Cardiac fibroblast (primary cell): ENCODE data around the gene DAGLA.

ENCODE experiments used
- DNase-seq, 2 donors: peaks; one replicate each; pipeline versions ENCODE4 v3.0.0 to v3.0.0-alpha.2; 2010; ENCODE audit warnings: low read depth in 2 of 2
- H3K4me3 ChIP-seq, 2 donors: replicated peaks in 1 of 2; 1 replicate in 1 of 2; 2 replicates in 1 of 2; pipeline ENCODE4 v1.5.1; 2011; ENCODE audit warnings: low read depth in 2 of 2, low read length in 2 of 2, mild to moderate bottlenecking in 2 of 2, moderate library complexity in 1 of 2
- TF ChIP-seq, protein P1 (sequence below): IDR thresholded peaks from one replicate; pipeline ENCODE4 v1.5.1; 2011; ENCODE audit warnings: low read depth, mild to moderate bottlenecking, low read length, inconsistent platforms

Gene DAGLA

DNA sequence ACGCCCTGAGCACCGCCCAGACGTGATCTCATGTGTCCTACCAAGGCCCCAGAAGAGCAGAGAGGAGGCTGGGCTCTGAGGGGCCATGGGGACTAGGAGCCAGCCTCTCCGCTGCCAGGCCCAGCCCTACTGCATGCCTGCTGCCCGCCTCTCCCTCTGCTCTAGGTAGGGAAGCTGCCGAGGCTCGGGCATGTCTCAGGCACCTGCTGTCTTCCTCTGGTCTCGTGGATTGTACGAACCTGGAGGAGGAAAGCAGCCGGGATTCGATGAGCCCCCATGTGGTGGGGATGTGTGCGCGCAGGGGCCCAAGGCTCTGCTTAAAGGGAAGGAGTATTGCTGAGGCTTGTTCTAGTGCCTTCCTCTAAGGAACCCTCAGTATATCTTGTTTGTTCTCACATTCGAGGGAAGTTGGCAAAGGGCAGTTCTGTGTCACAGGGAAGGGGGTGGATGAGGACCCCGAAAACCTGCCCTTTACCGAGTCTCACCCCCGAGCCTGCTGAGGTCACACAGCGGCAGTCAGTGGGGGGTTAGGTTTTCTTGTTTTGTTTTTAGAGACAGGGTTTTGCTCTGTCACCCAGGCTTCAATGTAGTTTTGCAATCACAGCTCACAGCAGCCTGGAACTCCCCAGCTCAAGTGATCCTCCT lies 21.2 kb downstream of the DAGLA start:
- DNase-seq = no peak
- no peak overlapping the region for H3K4me3 ChIP-seq
- TF ChIP-seq, protein P1, sequence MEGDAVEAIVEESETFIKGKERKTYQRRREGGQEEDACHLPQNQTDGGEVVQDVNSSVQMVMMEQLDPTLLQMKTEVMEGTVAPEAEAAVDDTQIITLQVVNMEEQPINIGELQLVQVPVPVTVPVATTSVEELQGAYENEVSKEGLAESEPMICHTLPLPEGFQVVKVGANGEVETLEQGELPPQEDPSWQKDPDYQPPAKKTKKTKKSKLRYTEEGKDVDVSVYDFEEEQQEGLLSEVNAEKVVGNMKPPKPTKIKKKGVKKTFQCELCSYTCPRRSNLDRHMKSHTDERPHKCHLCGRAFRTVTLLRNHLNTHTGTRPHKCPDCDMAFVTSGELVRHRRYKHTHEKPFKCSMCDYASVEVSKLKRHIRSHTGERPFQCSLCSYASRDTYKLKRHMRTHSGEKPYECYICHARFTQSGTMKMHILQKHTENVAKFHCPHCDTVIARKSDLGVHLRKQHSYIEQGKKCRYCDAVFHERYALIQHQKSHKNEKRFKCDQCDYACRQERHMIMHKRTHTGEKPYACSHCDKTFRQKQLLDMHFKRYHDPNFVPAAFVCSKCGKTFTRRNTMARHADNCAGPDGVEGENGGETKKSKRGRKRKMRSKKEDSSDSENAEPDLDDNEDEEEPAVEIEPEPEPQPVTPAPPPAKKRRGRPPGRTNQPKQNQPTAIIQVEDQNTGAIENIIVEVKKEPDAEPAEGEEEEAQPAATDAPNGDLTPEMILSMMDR = peak; percentile 9

GRCh38 chr11:61702701-61703312 lies 22.6 kb downstream of the DAGLA start:
- TF ChIP-seq, protein P1 = no peak
- H3K4me3 ChIP-seq = no peak overlapping the region
- no peak for DNase-seq

GRCh38 chr11:61704838-61705237 lies 24.6 kb downstream of the DAGLA start:
- no peak overlapping the region for H3K4me3 ChIP-seq
- TF ChIP-seq, protein P1 = no peak

DNA sequence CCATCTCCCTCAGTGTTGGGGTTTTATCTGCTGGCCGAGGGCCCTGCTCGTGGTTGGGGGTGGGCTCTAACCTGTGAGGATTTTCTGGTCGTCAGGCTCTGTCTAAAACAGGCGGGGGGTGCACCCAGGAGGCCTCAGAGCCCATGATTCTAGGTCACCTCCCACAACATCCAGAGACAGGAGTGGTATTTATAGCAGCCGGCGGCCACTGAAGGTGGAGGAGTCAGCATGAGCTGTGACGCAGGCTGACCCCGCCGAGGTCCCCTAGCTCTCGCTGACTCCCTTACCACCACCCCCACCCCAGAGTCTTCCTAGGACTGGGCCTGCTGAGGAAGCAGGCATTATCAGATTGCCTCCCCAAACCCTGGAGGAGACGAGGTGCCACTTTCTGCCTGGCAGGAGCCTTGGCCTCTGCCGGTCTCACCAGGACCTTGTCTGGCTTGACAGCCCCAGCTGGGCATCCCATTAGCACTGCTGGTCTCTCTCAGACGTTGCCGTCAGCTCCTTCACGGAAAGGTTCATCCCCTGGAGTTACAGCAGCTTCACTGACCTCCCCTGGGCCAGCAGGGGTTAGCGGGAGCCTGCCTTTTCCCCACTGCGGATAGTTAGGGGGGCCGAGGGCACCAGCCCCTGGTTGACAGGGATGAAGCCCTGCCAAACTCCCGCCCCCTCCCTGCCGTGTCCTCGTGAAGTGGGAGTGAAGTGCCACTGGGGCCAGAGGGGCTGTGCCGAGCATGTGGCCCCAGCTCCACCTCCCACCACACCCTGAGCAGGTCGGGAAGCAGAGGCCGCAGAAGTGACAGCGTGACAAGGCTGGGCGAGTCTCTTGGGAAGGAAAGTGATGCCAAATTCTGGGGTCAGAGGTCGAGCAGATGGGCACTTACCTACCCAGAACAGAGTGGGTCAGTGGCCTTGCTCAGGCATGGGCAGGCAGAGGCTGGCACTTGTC lies 26.5 kb downstream of the DAGLA start:
- TF ChIP-seq, protein P1 = no peak
- no peak for DNase-seq
- no peak overlapping the region for H3K4me3 ChIP-seq

More at GRCh38 chr11:61704838-61705237, 24.6 kb downstream of the DAGLA start:
- no peak for DNase-seq

DNA sequence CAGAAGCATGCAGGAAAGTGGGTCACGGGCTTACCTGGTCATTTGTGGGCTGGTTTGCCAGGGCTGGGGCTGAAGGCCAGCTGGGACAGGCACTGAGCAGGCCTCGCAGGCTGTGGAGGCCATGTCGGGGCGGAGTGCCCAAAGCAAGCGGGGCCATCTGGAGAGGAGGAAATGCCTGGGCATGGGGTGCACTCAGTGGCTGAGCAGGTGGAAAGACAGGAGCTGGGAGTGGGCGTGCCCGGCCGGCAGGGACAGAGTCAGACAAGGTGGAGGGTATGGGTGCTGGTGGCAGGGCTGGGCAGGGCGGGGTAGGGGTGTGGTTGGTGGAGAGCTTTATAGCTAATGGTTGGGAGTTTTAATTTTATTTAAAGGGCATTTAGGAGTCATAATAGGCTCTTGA lies 27.4 kb downstream of the DAGLA start:
- TF ChIP-seq, protein P1 = no peak
- H3K4me3 ChIP-seq = no peak overlapping the region
- DNase-seq = no peak

- no peak overlapping the region for H3K4me3 ChIP-seq
- DNase-seq = no peak
- TF ChIP-seq, protein P1 = no peak
Observed at GRCh38 chr11:61709110-61709509, 28.9 kb downstream of the DAGLA start.
